Heart right ventricle (tissue), 16 donors: ENCODE measurements around the gene DHRS4L2. TPM values are rescaled to one million over a fixed set of nuclear protein-coding genes. Genes with fewer than 3 reads are reported as not detected.
"Not testable (repeated sequence)": the region's sequence is repeated elsewhere in the genome, so short reads cannot be mapped to it uniquely, and the experiment has no call there.

ENCODE experiments used
- ATAC-seq, 8 donors: fragments of 200-7000 bp; cut with Tn5 transposase; one replicate each; pipeline ENCODE4 v1.9.1; 2020; ENCODE audit warnings: mild to moderate bottlenecking in 8 of 8, moderate library complexity in 8 of 8, moderate number of reproducible peaks in 1 of 8
- DNase-seq, 2 donors: peaks; one replicate each; pipeline ENCODE4 v3.0.0-alpha.2; 2020
- H3K27ac ChIP-seq, 10 donors: fragments of 200-600 bp; sonication (generic) in 2 of 10; one replicate each; pipeline versions ENCODE4 v1.5.0 to v1.8.0; 2020 to 2022; ENCODE audit warnings: mild to moderate bottlenecking in 3 of 10
- H3K27me3 ChIP-seq, 7 donors: fragments of 200-600 bp; one replicate each; pipeline ENCODE4 v1.8.0; 2021 to 2022; ENCODE audit warnings: mild to moderate bottlenecking in 2 of 7
- H3K36me3 ChIP-seq, 9 donors: fragments of 200-600 bp; sonication (generic) in 1 of 9; one replicate each; pipeline versions ENCODE4 v1.5.0 to v1.8.0; 2020 to 2022; ENCODE audit warnings: mild to moderate bottlenecking in 2 of 9
- H3K4me1 ChIP-seq, 9 donors: fragments of 200-600 bp; sonication (generic) in 1 of 9; one replicate each; pipeline versions ENCODE4 v1.5.0 to v1.8.0; 2020 to 2022; ENCODE audit warnings: mild to moderate bottlenecking in 4 of 9
- H3K4me3 ChIP-seq, 10 donors: fragments of 200-600 bp; sonication (generic) in 2 of 10; one replicate each; pipeline versions ENCODE4 v1.5.0 to v1.8.0; 2020 to 2022; ENCODE audit warnings: mild to moderate bottlenecking in 7 of 10, moderate library complexity in 2 of 10
- H3K9me3 ChIP-seq, 11 donors: fragments of 200-600 bp in 10 of 11; sonication (generic) in 2 of 11; one replicate each; pipeline versions ENCODE4 v1.5.0 to v1.8.0; 2013 to 2022; ENCODE audit warnings: mild to moderate bottlenecking in 2 of 11, control low read depth in 1 of 11, moderate library complexity in 1 of 11
- CTCF ChIP-seq, 9 donors: fragments of 200-600 bp; sonication (generic) in 2 of 9; IDR thresholded peaks; one replicate each; pipeline versions ENCODE4 v1.5.0 to v1.8.0; 2021 to 2022; ENCODE audit warnings: antibody characterized with exemption in 9 of 9, mild to moderate bottlenecking in 5 of 9, moderate library complexity in 1 of 9
- WGBS, 2 donors: extraction: QIAGEN DNeasy Blood & Tissue Kit; methylation state at CpG; one replicate each; pipeline ENCODE4 v1.1.7; 2013; ENCODE audit warnings: inconsistent platforms in 1 of 2; 5-methylcytosine and 5-hydroxymethylcytosine counted together
- intact Hi-C, 10 donors: fragments of 100-400 bp; cut with DNase I; formaldehyde crosslinking; loops; one replicate each; pipeline versions ENCODE4 v1.11.1 to v1.14.2; 2022
- polyA plus RNA-seq, 2 donors: library from polyadenylated mRNA; stranded (reverse); fragments of 200-250 nt; gene quantifications; one replicate each; pipeline ENCODE4 v1.2.3, GENCODE V29; 2013
- total RNA-seq, 10 donors: library from RNA; stranded (reverse); fragmentation: NEBNext Ultra II Directional in 3 of 10; extraction: Animal tissue kit (Norgen Biotek cat#: 25700) in 3 of 10; gene quantifications; one replicate each; pipeline versions ENCODE4 v1.2.1 to v1.2.4, GENCODE V29; 2021 to 2023
- donor health status: Arrhythmogenic right ventricular cardiomyopathy.
- donor health status: ischemic (EF 13 %, LVEDD 7.1; RV severe dilation, severe dysfunction).
- donor health status: healthy with polysubstance abuse.
- donor health status: DM: no; HTN: yes; CAD: no.
- donor health status: DM: no; HTN: no; CAD: no.
- donor health status: ischemic (EF 25% LVEDD 6.9; RV normal size, moderate dysfunction).
- donor health status: ischemic (EF 25% LVEDD 5.7; RV mildly dilated, moderate dysfunction).
- donor health status: healthy.
- donor health status: DM: yes; HTN: yes; CAD: no.
- donor health status: Ischemic cardiomyopathy.
- donor health status: ischemic (EF 35%, LVEDD 5.7; RV mildly dilated, moderate dysfunction).
- donor health status: nonischemic (EF 11% LVEDD 7.7; RV severe dilation, severe dysfunction).
- donor health status: DM: yes; HTN: yes; CAD: no.
- donor health status: PGD.
- donor health status: ischemic (EF 29% LVEDD 5.4; RV normal size, mild dysfunction).
- donor health status: nonischemic (EF 23%, LVEDD 6.1; RV moderate dilation, normal function).

The DHRS4L2 gene
- total and polyA plus RNA-seq, 12 donors, result 22.9 to 52.4 (median 30.7) TPM

- Histone ChIP-seq H3K9me3 (peaks cover 0 to under 1% (median 0%) of the 10 kb centered on the region in 11 donors), H3K27me3 (no peaks in the 10 kb centered on the region), H3K4me3 (no peak overlapping the region), H3K36me3 (peaks cover 0 to 25% (median 4%) of the 10 kb centered on the region in 9 donors), H3K4me1 (peaks cover 0 to 14% (median 0%) of the 10 kb centered on the region in 9 donors), H3K27ac (no peak overlapping the region)
- TF ChIP-seq CTCF (IDR thresholded peaks at IDR 0.05), result no peak
- 90 to 97% methylated on average over 7 of the region's 7 CpGs for WGBS, 2 donors
- intact Hi-C loops, result no loop called here
- ATAC-seq, result no peak
- no peak for DNase-seq
These were observed 46.1 kb upstream of the DHRS4L2 start for GRCh38 chr14:23942587-23942986.

GRCh38 chr14:23949069-23949468 is 39.7 kb upstream of the DHRS4L2 start:
- intact Hi-C loops, result loop anchor here in 1 of 10 donors (5.0 kb wide), 1 partner anchor 852 kb away; the partner anchor contains the start of genes ACIN1 and C14orf119

GRCh38 chr14:23950411-23951135 is 38.2 kb upstream of the DHRS4L2 start:
- DNase-seq (no peak), ATAC-seq (no peak)
- Histone ChIP-seq H3K27me3 (no peaks in the 10 kb centered on the region), H3K4me3 (no peak overlapping the region), H3K9me3 (peaks cover 0 to 21% (median 0%) of the 10 kb centered on the region in 11 donors), H3K36me3 (peaks cover 0 to 1% (median 0%) of the 10 kb centered on the region in 9 donors), H3K4me1 (peaks cover 0 to 28% (median 9%) of the 10 kb centered on the region in 9 donors), H3K27ac (no peak overlapping the region)
- intact Hi-C loops, result no loop called here
- no peak for TF ChIP-seq CTCF (IDR thresholded peaks at IDR 0.05)
- 96% methylated on average over 6 of the region's 6 CpGs for WGBS, 2 donors

More at GRCh38 chr14:23949069-23949468, 39.7 kb upstream of the DHRS4L2 start:
- H3K36me3 ChIP-seq, H3K27ac ChIP-seq, H3K4me3 ChIP-seq, DNase-seq, ATAC-seq, H3K27me3 ChIP-seq: not testable (repeated sequence)
- H3K4me1 ChIP-seq, result peaks cover 0 to 29% (median under 1%) of the 10 kb centered on the region in 9 donors
- peaks cover 0 to 21% (median 0%) of the 10 kb centered on the region in 11 donors for H3K9me3 ChIP-seq
- WGBS, 2 donors, result 66 to 97% methylated on average over 2 of the region's 2 CpGs

GRCh38 chr14:23951136-23951466 is 37.6 kb upstream of the DHRS4L2 start:
- WGBS, 2 donors, result 82 to 90% methylated on average over 3 of the region's 3 CpGs
- H3K27ac ChIP-seq, H3K27me3 ChIP-seq, intact Hi-C loops, DNase-seq, ATAC-seq, H3K36me3 ChIP-seq, H3K4me3 ChIP-seq: not testable (repeated sequence)
- peaks cover 0 to 28% (median 9%) of the 10 kb centered on the region in 9 donors for H3K4me1 ChIP-seq
- peaks cover 0 to 21% (median 0%) of the 10 kb centered on the region in 11 donors for H3K9me3 ChIP-seq

- no peaks in the 10 kb centered on the region for H3K27me3 ChIP-seq
- H3K4me3 ChIP-seq, result no peak overlapping the region
- H3K9me3 ChIP-seq, result peaks cover 0 to 21% (median 0%) of the 10 kb centered on the region in 11 donors
- no peak overlapping the region for H3K27ac ChIP-seq
- peaks cover 0 to 13% (median 0%) of the 10 kb centered on the region in 9 donors for H3K36me3 ChIP-seq
- peak in 1 of 9 donors; percentile 5 for TF ChIP-seq CTCF (IDR thresholded peaks at IDR 0.05)
- DNase-seq (no peak), ATAC-seq (no peak)
- intact Hi-C loops, result no loop called here
- 70 to 75% methylated on average over 8 of the region's 8 CpGs for WGBS, 2 donors
- peaks cover 0 to 28% (median 9%) of the 10 kb centered on the region in 9 donors for H3K4me1 ChIP-seq
These were observed 37.0 kb upstream of the DHRS4L2 start for GRCh38 chr14:23951590-23952201.

- peaks cover 0 to 28% (median 9%) of the 10 kb centered on the region in 9 donors for H3K4me1 ChIP-seq
- H3K27ac ChIP-seq, result peak overlapping the region in 9 of 10 donors; percentile 77 to 95 (median 90)
- peaks cover 0 to 18% (median 0%) of the 10 kb centered on the region in 11 donors for H3K9me3 ChIP-seq
- intact Hi-C loops, H3K27me3 ChIP-seq, DNase-seq: not testable (repeated sequence)
- H3K36me3 ChIP-seq, result peaks cover 0 to 24% (median 0%) of the 10 kb centered on the region in 9 donors
- 59 to 62% methylated on average over 6 of the region's 6 CpGs for WGBS, 2 donors
- ATAC-seq, result peak in 6 of 8 donors; percentile 6 to 22 (median 8)
- H3K4me3 ChIP-seq, result peak overlapping the region; percentile 35 to 98 (median 80)
These were observed 35.6 kb upstream of the DHRS4L2 start for GRCh38 chr14:23953116-23953463.
